H1 (cell line): Measurements from ENCODE around the gene KNDC1. TPM values are rescaled to one million over a fixed set of nuclear protein-coding genes. Genes with fewer than 3 reads are reported as not detected.

ENCODE experiments used
- CTCF ChIA-PET: fragments of 300-600 bp; sonication (Branson Sonifier 250); formaldehyde crosslinking; loops from one replicate; lab custom pipeline; 2021; ENCODE audit not compliant: partially characterized antibody; lab: Charles Lee
- POLR2A ChIA-PET: fragments of 300-600 bp; sonication (Branson Sonifier 250); formaldehyde crosslinking; loops from one replicate; lab custom pipeline; 2021; ENCODE audit warnings: inconsistent platforms; ENCODE audit not compliant: partially characterized antibody; lab: Charles Lee
- DNase-seq, 2 experiments: peaks; one replicate each; pipeline versions ENCODE4 v3.0.0 to v3.0.0-alpha.2; 2010 to 2022; ENCODE audit warnings: low spot score in 2 of 2, low read depth in 1 of 2, mixed read lengths in 1 of 2
- FAIRE-seq: peaks from 2 replicates; lab custom pipeline; 2011; peaks lifted over from hg19 to GRCh38; lab: Jason Lieb, UNC
- H2AFZ ChIP-seq: 2 replicates; pipeline ENCODE4 v1.8.1; 2012; ENCODE audit warnings: low read length, inconsistent platforms
- H2AK5ac ChIP-seq: 2 replicates; pipeline ENCODE4 v1.6.1; 2013; ENCODE audit warnings: low read depth, low read length
- H2BK120ac ChIP-seq: replicated peaks from 2 replicates; pipeline ENCODE3; 2013; ENCODE audit warnings: low read depth, low read length, inconsistent platforms
- H2BK12ac ChIP-seq: 2 replicates; pipeline ENCODE4 v1.6.1; 2013; ENCODE audit warnings: low read depth, low read length
- H2BK15ac ChIP-seq: 2 replicates; pipeline ENCODE4 v1.6.1; 2013; ENCODE audit warnings: low read length
- H2BK20ac ChIP-seq: 2 replicates; pipeline ENCODE4 v1.6.1; 2013; ENCODE audit warnings: low read length
- H2BK5ac ChIP-seq: 2 replicates; pipeline ENCODE4 v1.6.1; 2013; ENCODE audit warnings: low read depth, low read length
- H3K14ac ChIP-seq: 2 replicates; pipeline ENCODE4 v1.6.1; 2013; ENCODE audit warnings: inconsistent platforms; ENCODE audit not compliant: insufficient read length
- H3K18ac ChIP-seq: 2 replicates; pipeline ENCODE4 v1.6.1; 2013; ENCODE audit warnings: low read length; ENCODE audit errors: extremely low read depth
- H3K23ac ChIP-seq: 2 replicates; pipeline ENCODE4 v1.6.1; 2013; ENCODE audit warnings: inconsistent platforms; ENCODE audit not compliant: insufficient read length
- H3K23me2 ChIP-seq: 2 replicates; pipeline ENCODE4 v1.6.1; 2013; ENCODE audit warnings: low read depth, low read length
- H3K27ac ChIP-seq: 2 replicates; pipeline ENCODE4 v1.6.1; 2011; ENCODE audit warnings: low read depth, low read length, inconsistent platforms
- H3K27me3 ChIP-seq, 4 experiments: replicated peaks in 1 of 4; 1 replicate in 1 of 4; 2 replicates in 3 of 4; pipeline versions ENCODE4 v1.6.1 to v1.8.1; 2011 to 2013; ENCODE audit warnings: low read length in 3 of 4, mild to moderate bottlenecking in 3 of 4, inconsistent platforms in 2 of 4, mixed read lengths in 2 of 4, moderate library complexity in 1 of 4; ENCODE audit not compliant: control insufficient read depth in 3 of 4, insufficient read depth in 3 of 4; ENCODE audit errors: extremely low read depth in 1 of 4
- H3K36me3 ChIP-seq, 4 experiments: 2 replicates each; pipeline versions ENCODE4 v1.6.1 to v1.8.1; 2011 to 2013; ENCODE audit warnings: mild to moderate bottlenecking in 4 of 4, low read length in 3 of 4, moderate library complexity in 2 of 4, control low read depth in 1 of 4, inconsistent platforms in 1 of 4; ENCODE audit not compliant: insufficient read depth in 4 of 4, control insufficient read depth in 2 of 4
- H3K4ac ChIP-seq: replicated peaks from 2 replicates; pipeline ENCODE3; 2013; ENCODE audit warnings: low read length, low read depth, mixed read lengths, inconsistent platforms; ENCODE audit not compliant: insufficient read length
- H3K4me1 ChIP-seq, 4 experiments: replicated peaks in 1 of 4; 1 replicate in 1 of 4; 2 replicates in 3 of 4; pipeline versions ENCODE4 v1.6.1 to v1.8.1; 2011 to 2013; ENCODE audit warnings: low read length in 3 of 4, inconsistent platforms in 2 of 4, mixed read lengths in 1 of 4; ENCODE audit not compliant: insufficient read depth in 4 of 4, control insufficient read depth in 3 of 4
- H3K4me2 ChIP-seq, 2 experiments: 2 replicates each; pipeline versions ENCODE4 v1.6.1 to v1.8.1; 2011 to 2013; ENCODE audit warnings: low read depth in 2 of 2, low read length in 2 of 2, control low read depth in 1 of 2, inconsistent platforms in 1 of 2, mild to moderate bottlenecking in 1 of 2; ENCODE audit not compliant: insufficient read depth in 1 of 2
- H3K4me3 ChIP-seq, 4 experiments: fragments of 200-600, 300-600 bp in 1 of 4; sonication (generic), shearing (Covaris generic), sonication (Bioruptor Twin) in 1 of 4; 2 replicates each; pipeline versions ENCODE4 v1.5.1 to v1.8.1; 2011 to 2016; ENCODE audit warnings: low read length in 4 of 4, low read depth in 3 of 4, control low read depth in 2 of 4, inconsistent platforms in 2 of 4, mild to moderate bottlenecking in 2 of 4, mixed read lengths in 1 of 4, moderate library complexity in 1 of 4; ENCODE audit not compliant: insufficient read depth in 2 of 4; ENCODE audit errors: extremely low read depth in 1 of 4
- H3K56ac ChIP-seq: replicated peaks from 2 replicates; pipeline ENCODE3; 2013; ENCODE audit warnings: low read depth, mild to moderate bottlenecking, mixed read lengths, low read length, inconsistent platforms; ENCODE audit not compliant: insufficient read length
- H3K79me1 ChIP-seq: 2 replicates; pipeline ENCODE4 v1.6.1; 2013; ENCODE audit warnings: low read depth, low read length, control low read depth
- H3K79me2 ChIP-seq, 2 experiments: 2 replicates each; pipeline versions ENCODE4 v1.6.1 to v1.8.1; 2012 to 2013; ENCODE audit warnings: low read length in 2 of 2, mild to moderate bottlenecking in 2 of 2, inconsistent platforms in 1 of 2; ENCODE audit not compliant: insufficient read depth in 2 of 2, control insufficient read depth in 1 of 2
- H3K9ac ChIP-seq, 4 experiments: replicated peaks in 1 of 4; 1 replicate in 1 of 4; 2 replicates in 3 of 4; pipeline versions ENCODE4 v1.6.1 to v1.8.1; 2011 to 2013; ENCODE audit warnings: low read depth in 3 of 4, low read length in 3 of 4, control low read depth in 2 of 4, mild to moderate bottlenecking in 2 of 4, moderate library complexity in 2 of 4, inconsistent platforms in 1 of 4; ENCODE audit errors: extremely low read depth in 1 of 4
- H3K9me3 ChIP-seq, 2 experiments: 2 replicates each; pipeline versions ENCODE4 v1.6.1 to v1.8.1; 2012 to 2013; ENCODE audit warnings: mild to moderate bottlenecking in 2 of 2, moderate library complexity in 2 of 2, control low read depth in 1 of 2, inconsistent platforms in 1 of 2, low read depth in 1 of 2, low read length in 1 of 2, mixed read lengths in 1 of 2; ENCODE audit not compliant: insufficient read depth in 2 of 2
- H4K20me1 ChIP-seq, 2 experiments: replicated peaks in 1 of 2; 2 replicates each; pipeline versions ENCODE3 to v1.8.1; 2011 to 2013; ENCODE audit warnings: inconsistent platforms in 2 of 2, low read length in 2 of 2, mild to moderate bottlenecking in 1 of 2; ENCODE audit not compliant: insufficient read depth in 2 of 2, control insufficient read depth in 1 of 2
- H4K5ac ChIP-seq: 2 replicates; pipeline ENCODE4 v1.6.1; 2013; ENCODE audit warnings: low read length, low read depth, mixed read lengths, inconsistent platforms; ENCODE audit not compliant: insufficient read length
- H4K8ac ChIP-seq: 2 replicates; pipeline ENCODE4 v1.8.0; 2013; ENCODE audit warnings: mild to moderate bottlenecking, moderate library complexity, low read length, inconsistent platforms; ENCODE audit not compliant: insufficient read depth; ENCODE audit errors: extremely low read depth
- H4K91ac ChIP-seq: replicated peaks from 2 replicates; pipeline ENCODE3; 2013; ENCODE audit warnings: low read length, mixed read lengths, inconsistent platforms; ENCODE audit not compliant: insufficient read length
- ASH2L ChIP-seq: fragments of 200-600, 300-600 bp; sonication (generic); IDR thresholded peaks from one replicate; pipeline ENCODE4 v1.7.1; 2017; ENCODE audit warnings: low read length
- CTCF ChIP-seq, 3 experiments: IDR thresholded peaks; 1 replicate in 2 of 3; 2 replicates in 1 of 3; pipeline versions ENCODE4 v1.5.1 to v1.6.1; 2011; ENCODE audit warnings: low read length in 3 of 3, mild to moderate bottlenecking in 3 of 3, inconsistent platforms in 2 of 3, low read depth in 1 of 3, moderate library complexity in 1 of 3; ENCODE audit not compliant: insufficient read depth in 1 of 3; ENCODE audit errors: control extremely low read depth in 1 of 3
- JUN ChIP-seq: IDR thresholded peaks from 2 replicates; pipeline ENCODE4 v1.6.1; 2011; ENCODE audit warnings: low read depth, mild to moderate bottlenecking, improper control_type of control experiment, low read length
- RAD21 ChIP-seq, 2 experiments: IDR thresholded peaks in 1 of 2; conservative IDR thresholded peaks in 1 of 2; 2 replicates each; pipeline ENCODE4 v1.6.1; 2011; ENCODE audit warnings: low read depth in 2 of 2, low read length in 2 of 2, improper control_type of control experiment in 1 of 2, inconsistent platforms in 1 of 2, mild to moderate bottlenecking in 1 of 2, moderate library complexity in 1 of 2
- SIX5 ChIP-seq: IDR thresholded peaks from 2 replicates; pipeline ENCODE4 v1.6.1; 2011; ENCODE audit warnings: mild to moderate bottlenecking, low read depth, low read length
- SUZ12 ChIP-seq: fragments of 200-600 bp; sonication (generic); IDR thresholded peaks from 2 replicates; pipeline ENCODE4 v1.6.1; 2012; ENCODE audit warnings: mild to moderate bottlenecking, inconsistent platforms, low read length, moderate library complexity, mixed read lengths
- TAF7 ChIP-seq: optimal IDR thresholded peaks from 2 replicates; pipeline ENCODE3; 2011; ENCODE audit warnings: low read depth, mild to moderate bottlenecking, inconsistent platforms, low read length, moderate library complexity, borderline replicate concordance
- WGBS, 2 experiments: shearing (Covaris generic) in 1 of 2; methylation state at CpG; one replicate each; pipeline versions ENCODE4 v1.1.6 to v1.1.7; 2013 to 2015; ENCODE audit warnings: low lambda C conversion rate in 2 of 2, mixed read lengths in 2 of 2, inconsistent platforms in 1 of 2, low coverage in 1 of 2, missing lambda C conversion rate in 1 of 2; ENCODE audit not compliant: insufficient replicate concordance in 2 of 2, insufficient coverage in 1 of 2, insufficient read length in 1 of 2; ENCODE audit errors: extremely low coverage in 1 of 2, missing lambda C conversion rate in 1 of 2; 5-methylcytosine and 5-hydroxymethylcytosine counted together
- polyA plus RNA-seq, 7 experiments: library from polyadenylated mRNA; depleted of rRNA in 3 of 7; stranded (reverse) in 5 of 7; unstranded in 2 of 7; fragments of >200 nt in 5 of 7; fragments of 200-250 nt in 2 of 7; gene quantifications; 1 replicate in 5 of 7; 2 replicates in 1 of 7; 4 replicates in 1 of 7; pipeline versions ENCODE4 v1.2.1 to v1.2.3, GENCODE V29; 2011 to 2013; ENCODE audit warnings: missing spikeins in 2 of 7, mixed read lengths in 2 of 7
- total RNA-seq: library from RNA; stranded (reverse); fragmentation: NEBNext Ultra II Directional; extraction: Animal tissue kit (Norgen Biotek cat#: 25700); gene quantifications from 2 replicates; pipeline ENCODE4 v1.2.1, GENCODE V29; 2021
- TF ChIP-seq, protein P1 (sequence below): IDR thresholded peaks from 2 replicates; pipeline ENCODE4 v1.6.1; 2012; ENCODE audit warnings: inconsistent platforms

The KNDC1 gene
- total and polyA plus RNA-seq, 2 of the 8 experiments (the other 6 are each of a cell fraction or from before 2014, with no cell fraction given) = 7.5 to 16.7 TPM

DNA sequence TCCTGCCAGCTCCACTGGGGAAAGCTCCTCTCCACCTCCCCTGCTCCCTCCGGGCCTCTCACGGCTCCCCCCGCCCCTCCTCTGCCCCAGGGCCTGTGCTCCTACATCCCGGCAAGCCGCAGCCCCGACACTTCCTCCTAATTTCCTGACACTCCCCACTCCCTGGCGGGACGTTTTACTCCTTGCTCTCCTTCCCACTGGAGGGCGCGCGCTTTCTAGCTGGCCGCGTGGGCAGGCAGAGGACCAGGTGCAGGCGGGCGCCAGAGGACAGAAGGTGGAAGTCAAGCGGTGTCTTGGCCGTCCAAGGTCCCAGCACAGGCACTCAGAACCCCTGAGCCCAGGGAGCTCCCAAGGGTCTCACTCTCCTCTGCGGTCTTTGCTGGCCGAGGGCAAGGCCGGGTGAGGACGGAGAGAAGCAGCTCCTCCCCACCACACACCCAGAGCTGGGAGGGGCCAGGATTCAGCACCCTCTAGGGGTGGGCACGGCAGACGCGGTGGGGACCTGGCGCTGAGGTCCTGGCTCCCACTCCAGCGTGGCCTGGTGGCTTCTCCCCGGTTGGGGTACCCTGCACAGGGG is 97.6 kb downstream of the KNDC1 start:
- 12% methylated on average over 26 of the region's 27 CpGs; no CpG with 5 or more reads in 1 of the 2 experiments for WGBS, 2 experiments
- peak overlapping the region; percentile 0 to 57 (median 32); a peak in 7 of 8 replicates for H3K4me3 ChIP-seq
- peak overlapping the region; percentile 48; the same call in 1 of the 2 replicates for H2AFZ ChIP-seq
- no peak overlapping the region for H3K9ac ChIP-seq
- no peaks in the 10 kb centered on the region for H3K79me2 ChIP-seq
- peaks cover 0 to 19% (median 11%) of the 10 kb centered on the region in 4 experiments; a peak in 5 of 7 replicates for H3K4me1 ChIP-seq
- H3K4ac ChIP-seq = no peak overlapping the region
- no peaks in the 10 kb centered on the region for H3K36me3 ChIP-seq
- no peak overlapping the region; the same call in 1 of the 2 replicates for H4K8ac ChIP-seq
- peak overlapping the region; percentile 49 to 81 for H3K4me2 ChIP-seq
- H2BK5ac ChIP-seq = peak overlapping the region; percentile 76; the same call in 1 of the 2 replicates
- POLR2A ChIA-PET = interaction anchor here (0.7 to 2.5 kb wide), 7 partner anchors 10 to 57 kb away, joined by 3 to 11 read pairs (median 3); no protein-coding TSS in a partner anchor
- FAIRE-seq = no peak
- H3K27ac ChIP-seq = no peak overlapping the region
- H2AK5ac ChIP-seq = no peak overlapping the region
- peak in 1 of 2 experiments; percentile 79 for DNase-seq
- H2BK12ac ChIP-seq = no peak overlapping the region
- H3K27me3 ChIP-seq = peaks cover 0 to 5% (median 4%) of the 10 kb centered on the region in 4 experiments; a peak in 6 of 7 replicates
- 0 out of 2 replicates have a peak overlapping the region, but pooled peaks have one; percentile 21 for H2BK20ac ChIP-seq
- peak overlapping the region; percentile 7 for H3K18ac ChIP-seq
- H4K5ac ChIP-seq = peak overlapping the region; percentile 37
- no peak overlapping the region for H3K56ac ChIP-seq
- no peak overlapping the region for H3K14ac ChIP-seq
- H4K20me1 ChIP-seq = peaks cover 0 to 3% of the 10 kb centered on the region in 2 experiments
- peak overlapping the region; percentile 68 for H4K91ac ChIP-seq
- H2BK120ac ChIP-seq = no peak overlapping the region
- H3K23ac ChIP-seq = no peak overlapping the region
- no peaks in the 10 kb centered on the region for H3K9me3 ChIP-seq
- CTCF ChIA-PET = interaction anchor here (1.0 to 4.5 kb wide), 11 partner anchors 10 to 114 kb away, joined by 3 to 24 read pairs (median 5); partner anchors contain the start of gene ADAM8
- no peaks in the 10 kb centered on the region for H3K79me1 ChIP-seq
- H2BK15ac ChIP-seq = no peak overlapping the region
- peaks cover 7% of the 10 kb centered on the region; the same call in 1 of the 2 replicates for H3K23me2 ChIP-seq
- TF ChIP-seq RAD21 (IDR thresholded peaks at IDR 0.05 in 1 of 2, conservative IDR thresholded peaks at IDR 0.05 in 1 of 2; ENCODE audit: low read depth in 2 of 2, low read length in 2 of 2) = peak; percentile 11 to 24
- no peak for TF ChIP-seq SIX5
- TF ChIP-seq TAF7 = no peak
- TF ChIP-seq, protein P1, sequence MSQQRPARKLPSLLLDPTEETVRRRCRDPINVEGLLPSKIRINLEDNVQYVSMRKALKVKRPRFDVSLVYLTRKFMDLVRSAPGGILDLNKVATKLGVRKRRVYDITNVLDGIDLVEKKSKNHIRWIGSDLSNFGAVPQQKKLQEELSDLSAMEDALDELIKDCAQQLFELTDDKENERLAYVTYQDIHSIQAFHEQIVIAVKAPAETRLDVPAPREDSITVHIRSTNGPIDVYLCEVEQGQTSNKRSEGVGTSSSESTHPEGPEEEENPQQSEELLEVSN = 0 out of 2 replicates have a peak, but pooled peaks have one; percentile 21
- TF ChIP-seq CTCF (IDR thresholded peaks at IDR 0.05; ENCODE audit: control extremely low read depth in 1 of 3, insufficient read depth in 1 of 3, low read depth in 1 of 3, low read length in 3 of 3) = peak in 2 of 3 experiments; percentile 10 to 21; a peak in 2 of 4 replicates
- TF ChIP-seq ASH2L = peak; percentile 56
- TF ChIP-seq SUZ12 = no peak
- no peak for TF ChIP-seq JUN
